T-helper 9 cell (primary cell): ENCODE data around the gene NDUFB10.
A peak's percentile ranks its signal among the peaks of the same experiment; 100 is the strongest.
"Not testable (repeated sequence)": the region's sequence is repeated elsewhere in the genome, so short reads cannot be mapped to it uniquely, and the experiment has no call there.

Experiments
- DNase-seq: peaks from one replicate; pipeline ENCODE4 v3.0.0-alpha.2; 2020

NDUFB10 gene

GRCh38 chr16:1946495-1947368, 12.6 kb upstream of the NDUFB10 start:
- no peak for DNase-seq

GRCh38 chr16:1947369-1947670, 12.0 kb upstream of the NDUFB10 start:
- DNase-seq: no peak

GRCh38 chr16:1949507-1949906, 9.8 kb upstream of the NDUFB10 start:
- DNase-seq: no peak

- DNase-seq: no peak
These were observed 9.3 kb upstream of the NDUFB10 start for GRCh38 chr16:1950047-1950446.

GRCh38 chr16:1950559-1950958, 8.8 kb upstream of the NDUFB10 start:
- no peak for DNase-seq

GRCh38 chr16:1953734-1954133, 5.6 kb upstream of the NDUFB10 start:
- DNase-seq: no peak

GRCh38 chr16:1957434-1958142, 1.8 kb upstream of the NDUFB10 start:
- DNase-seq: not testable (repeated sequence)

- not testable (repeated sequence) for DNase-seq
These were observed 1.2 kb upstream of the NDUFB10 start for GRCh38 chr16:1958143-1958491.

- no peak for DNase-seq
These were observed 546 bp upstream of the NDUFB10 start for GRCh38 chr16:1958715-1959268.

GRCh38 chr16:1960665-1961630, 1.6 kb downstream of the NDUFB10 start:
- DNase-seq: no peak

- DNase-seq: no peak
These were observed 2.3 kb downstream of the NDUFB10 start for GRCh38 chr16:1961651-1962067.

GRCh38 chr16:1962161-1963153, 3.1 kb downstream of the NDUFB10 start:
- DNase-seq: not testable (repeated sequence)

- DNase-seq: peak; percentile 37
These were observed 4.6 kb downstream of the NDUFB10 start for GRCh38 chr16:1963806-1964505.

GRCh38 chr16:1964506-1965395, 5.4 kb downstream of the NDUFB10 start, which contains the start of gene RPS2:
Gene RPS2, minus strand, starts transcription at chr16:1964826. Its CDS starts 201 bp downstream, at chr16:1964625.
- DNase-seq: peak; percentile 99

- no peak for DNase-seq
These were observed 6.2 kb downstream of the NDUFB10 start for GRCh38 chr16:1965396-1966001.

- DNase-seq: no peak
These were observed 7.1 kb downstream of the NDUFB10 start, which contains the start of gene RNF151 for GRCh38 chr16:1966460-1966859. Gene RNF151, plus strand, starts transcription at chr16:1966856. Its CDS starts 26 bp downstream, at chr16:1966882.

GRCh38 chr16:1968146-1968953, 9.0 kb downstream of the NDUFB10 start:
- DNase-seq: no peak
